ENCODE measurements around the gene PCDHGB2. TPM values are rescaled to one million over a fixed set of nuclear protein-coding genes. Genes with fewer than 3 reads are reported as not detected.
A peak's percentile ranks its signal among the peaks of the same experiment; 100 is the strongest.
"Not testable (repeated sequence)": the region's sequence is repeated elsewhere in the genome, so short reads cannot be mapped to it uniquely, and the experiment has no call there.

The PCDHGB2 gene
- total RNA-seq, 4 donors from 2014 or later, result 1.2 to 5.8 (median 1.6) TPM

GRCh38 chr5:141345327-141345726 is 14.5 kb upstream of the PCDHGB2 start:
- Histone ChIP-seq H3K36me3 (no peaks in the 10 kb centered on the region), H3K27me3 (no peaks in the 10 kb centered on the region), H3K27ac (no peak overlapping the region), H3K4me1 (no peaks in the 10 kb centered on the region), H3K4me3 (no peak overlapping the region), H3K9me3 (peaks cover 0 to 40% (median 8%) of the 10 kb centered on the region in 4 donors)
- no peak for TF ChIP-seq CTCF (IDR thresholded peaks at IDR 0.05)
- no peak for TF ChIP-seq POLR2A (IDR thresholded peaks at IDR 0.05)
- DNase-seq, result no peak

GRCh38 chr5:141346017-141346416 is 13.8 kb upstream of the PCDHGB2 start:
- H3K4me3 ChIP-seq, H3K27me3 ChIP-seq, H3K4me1 ChIP-seq, H3K27ac ChIP-seq, DNase-seq, H3K36me3 ChIP-seq: not testable (repeated sequence)
- H3K9me3 ChIP-seq, result peaks cover 0 to 41% (median 8%) of the 10 kb centered on the region in 4 donors

GRCh38 chr5:141349917-141350619 is 9.7 kb upstream of the PCDHGB2 start, which contains the start of gene PCDHGB1:
PCDHGB1 (plus strand) TSS chr5:141350099; CDS start chr5:141350261, 162 bp downstream.
- DNase-seq, result no peak
- Histone ChIP-seq H3K27me3 (no peaks in the 10 kb centered on the region), H3K4me3 (peak within 1 kb of the TSS in 1 of 4 donors; percentile 10), H3K4me1 (no peaks in the 10 kb centered on the region), H3K27ac (no peak within 1 kb of the TSS), H3K36me3 (no peaks in the 10 kb centered on the region), H3K9me3 (peaks cover 0 to 40% (median 6%) of the 10 kb centered on the region in 4 donors)
- TF ChIP-seq POLR2A (IDR thresholded peaks at IDR 0.05) (no peak), CTCF (IDR thresholded peaks at IDR 0.05) (peak in 3 of 6 experiments; percentile 6 to 13 (median 9))

GRCh38 chr5:141351591-141351990 is 8.2 kb upstream of the PCDHGB2 start:
- no peaks in the 10 kb centered on the region for H3K4me1 ChIP-seq
- no peak overlapping the region for H3K4me3 ChIP-seq
- DNase-seq, result no peak
- H3K9me3 ChIP-seq, result peaks cover 0 to 38% (median 5%) of the 10 kb centered on the region in 4 donors
- no peak overlapping the region for H3K27ac ChIP-seq
- TF ChIP-seq POLR2A (IDR thresholded peaks at IDR 0.05) (no peak), CTCF (IDR thresholded peaks at IDR 0.05) (no peak)
- H3K27me3 ChIP-seq, result no peaks in the 10 kb centered on the region
- H3K36me3 ChIP-seq, result no peaks in the 10 kb centered on the region

GRCh38 chr5:141354900-141355469 is 4.8 kb upstream of the PCDHGB2 start, which contains the start of gene PCDHGA4:
PCDHGA4 (plus strand) TSS chr5:141355021; CDS start chr5:141355108, 87 bp downstream.
- H3K36me3 ChIP-seq, result no peaks in the 10 kb centered on the region
- no peaks in the 10 kb centered on the region for H3K27me3 ChIP-seq
- H3K4me1 ChIP-seq, result no peaks in the 10 kb centered on the region
- DNase-seq, result no peak
- peaks cover 0 to 53% (median 7%) of the 10 kb centered on the region in 4 donors for H3K9me3 ChIP-seq
- peak within 1 kb of the TSS in 2 of 4 donors; percentile 30 to 32 for H3K4me3 ChIP-seq
- no peak for TF ChIP-seq POLR2A (IDR thresholded peaks at IDR 0.05)
- TF ChIP-seq CTCF (IDR thresholded peaks at IDR 0.05), result peak in 4 of 6 experiments; percentile 3 to 25 (median 8)
- no peak within 1 kb of the TSS for H3K27ac ChIP-seq

- H3K27me3 ChIP-seq, result no peaks in the 10 kb centered on the region
- H3K36me3 ChIP-seq, result no peaks in the 10 kb centered on the region
- no peak for DNase-seq
- TF ChIP-seq POLR2A (IDR thresholded peaks at IDR 0.05), result no peak
- TF ChIP-seq CTCF (IDR thresholded peaks at IDR 0.05), result no peak
- H3K9me3 ChIP-seq, result peaks cover 0 to 58% (median 7%) of the 10 kb centered on the region in 4 donors
- no peak overlapping the region for H3K27ac ChIP-seq
- no peaks in the 10 kb centered on the region for H3K4me1 ChIP-seq
- no peak overlapping the region for H3K4me3 ChIP-seq
Observed at GRCh38 chr5:141355641-141356040, 4.2 kb upstream of the PCDHGB2 start.
